ENCODE results near the gene MPP2.
A peak's percentile ranks its signal among the peaks of the same experiment; 100 is the strongest.
"Not testable (repeated sequence)": the region's sequence is repeated elsewhere in the genome, so short reads cannot be mapped to it uniquely, and the experiment has no call there.

The MPP2 gene

GRCh38 chr17:43928609-43929008 is 21.3 kb upstream of the MPP2 start:
- DNase-seq = no peak

GRCh38 chr17:43927929-43928328 is 20.6 kb upstream of the MPP2 start:
- not testable (repeated sequence) for DNase-seq

- DNase-seq = peak; percentile 27
These were observed 19.9 kb upstream of the MPP2 start for GRCh38 chr17:43927060-43927864.

- no peak for DNase-seq
These were observed 17.2 kb upstream of the MPP2 start for GRCh38 chr17:43924558-43924957.

- no peak for DNase-seq
These were observed 13.3 kb upstream of the MPP2 start for GRCh38 chr17:43920500-43921095.

- no peak for DNase-seq
These were observed 10.7 kb upstream of the MPP2 start for GRCh38 chr17:43918026-43918389.

GRCh38 chr17:43917348-43918025 is 10.2 kb upstream of the MPP2 start:
- DNase-seq = no peak

GRCh38 chr17:43917016-43917347 is 9.6 kb upstream of the MPP2 start:
- no peak for DNase-seq

- DNase-seq = no peak
These were observed 9.0 kb upstream of the MPP2 start for GRCh38 chr17:43916385-43916784.

GRCh38 chr17:43915559-43915958 is 8.2 kb upstream of the MPP2 start:
- no peak for DNase-seq

GRCh38 chr17:43914451-43914850 is 7.1 kb upstream of the MPP2 start:
- no peak for DNase-seq

GRCh38 chr17:43913584-43913983 is 6.2 kb upstream of the MPP2 start:
- no peak for DNase-seq

GRCh38 chr17:43912635-43913304 is 5.4 kb upstream of the MPP2 start:
- no peak for DNase-seq

GRCh38 chr17:43911904-43912303 is 4.6 kb upstream of the MPP2 start:
- DNase-seq = no peak

- no peak for DNase-seq
These were observed 2.3 kb upstream of the MPP2 start for GRCh38 chr17:43909537-43910231.

GRCh38 chr17:43907998-43908721 is 824 bp upstream of the MPP2 start:
- DNase-seq = peak; percentile 77

- DNase-seq = no peak
These were observed 348 bp downstream of the MPP2 start for GRCh38 chr17:43906951-43907424.

GRCh38 chr17:43905985-43906852 is 1.1 kb downstream of the MPP2 start:
- DNase-seq = peak; percentile 39

GRCh38 chr17:43905400-43905984 is 1.8 kb downstream of the MPP2 start:
- DNase-seq = peak; percentile 36

- no peak for DNase-seq
These were observed 5.3 kb downstream of the MPP2 start for GRCh38 chr17:43901861-43902589.
